Kidney glomerular epithelial cell (primary cell): ENCODE measurements around the gene SSC4D.
A peak's percentile ranks its signal among the peaks of the same experiment; 100 is the strongest.
"Not testable (repeated sequence)": the region's sequence is repeated elsewhere in the genome, so short reads cannot be mapped to it uniquely, and the experiment has no call there.

Experiments used
- DNase-seq: peaks from one replicate; lab custom pipeline; 2025; lab: John Stamatoyannopoulos, UW

The SSC4D gene

DNA sequence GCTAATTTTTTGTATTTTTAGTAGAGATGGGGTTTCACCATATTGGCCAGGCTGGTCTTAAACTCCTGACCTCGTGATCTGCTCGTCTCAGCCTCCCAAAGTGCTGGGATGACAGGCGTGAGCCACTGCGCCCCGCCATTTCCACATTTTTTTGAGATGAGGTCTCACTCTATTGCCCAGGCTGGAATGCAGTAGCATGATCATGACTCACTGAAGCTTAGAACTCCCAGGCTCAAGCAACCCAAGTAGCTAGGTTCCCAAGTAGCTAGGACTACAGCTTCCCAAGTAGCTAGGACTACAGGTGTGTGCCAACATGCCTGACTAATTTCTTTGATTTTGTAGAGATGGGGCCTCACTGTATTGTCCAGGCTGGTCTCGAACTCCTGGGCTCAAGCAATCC is 11.6 kb upstream of the SSC4D start:
- peak; percentile 94 for DNase-seq

DNA sequence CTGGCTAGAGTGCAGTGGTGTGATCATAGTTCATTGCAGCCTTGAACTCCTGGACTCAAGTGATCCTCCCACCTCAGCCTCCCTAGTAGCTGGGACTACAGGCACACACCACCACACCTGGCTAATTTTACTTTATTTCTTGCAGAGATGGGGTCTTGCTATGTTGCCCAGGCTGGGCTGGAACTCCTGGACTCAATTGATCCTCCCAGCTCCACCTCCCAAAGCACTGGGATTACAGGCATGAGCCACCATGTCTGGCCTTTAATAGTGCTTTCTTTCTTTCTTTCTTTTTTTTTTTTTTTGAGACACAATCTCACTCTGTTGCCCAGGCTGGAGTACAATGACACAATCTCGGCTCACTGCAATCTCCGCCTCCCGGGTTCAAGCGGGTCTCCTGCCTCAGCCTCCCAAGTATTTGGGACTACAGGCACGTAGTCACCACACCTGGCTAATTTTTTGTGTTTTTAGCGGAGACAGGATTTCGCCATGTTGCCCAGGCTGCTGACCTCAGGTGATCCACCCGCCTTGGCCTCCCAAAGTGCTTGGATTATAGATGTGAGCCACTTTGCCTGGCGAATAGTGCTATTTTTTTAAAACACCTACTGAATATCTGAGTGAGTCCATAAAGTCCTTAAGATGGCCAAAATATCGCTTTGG is 8.3 kb upstream of the SSC4D start:
- DNase-seq = not testable (repeated sequence)

DNA sequence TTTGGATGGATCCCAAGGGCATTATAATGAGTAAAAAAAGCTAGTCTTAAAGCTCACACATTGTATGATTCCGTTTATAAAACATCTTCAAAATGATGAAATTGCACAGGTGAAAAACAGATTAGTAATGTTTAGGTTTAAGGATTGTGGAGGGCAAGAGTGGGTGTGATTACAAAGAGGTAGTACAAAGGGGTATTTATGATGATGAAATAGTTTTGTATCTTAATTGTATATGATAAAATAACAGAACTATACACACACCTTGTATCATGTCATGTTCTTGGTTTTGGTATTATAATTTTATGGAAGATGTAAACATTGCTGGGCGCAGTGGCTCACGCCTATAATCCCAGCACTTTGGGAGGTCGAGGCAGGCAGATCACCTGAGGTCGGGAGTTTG is 2.8 kb upstream of the SSC4D start:
- no peak for DNase-seq

DNA sequence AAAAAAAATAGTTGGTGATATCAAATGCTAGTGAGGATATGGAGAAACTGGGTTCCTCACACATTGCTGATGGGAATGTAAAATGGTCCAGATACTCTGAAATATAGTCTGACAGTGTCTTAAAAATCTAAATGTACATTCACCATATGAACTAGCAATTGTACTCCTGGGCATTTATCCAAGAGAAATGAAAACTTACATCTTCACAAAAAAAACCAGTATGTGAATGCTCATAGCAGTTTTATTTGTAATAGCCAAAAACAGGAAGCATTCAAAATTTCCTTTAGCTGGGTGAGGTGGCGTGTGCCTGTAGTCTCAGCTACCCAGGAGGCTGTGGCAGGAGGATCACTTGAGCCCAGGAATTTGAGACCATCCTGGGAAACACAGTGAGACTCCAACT is 2.1 kb upstream of the SSC4D start:
- no peak for DNase-seq

DNA sequence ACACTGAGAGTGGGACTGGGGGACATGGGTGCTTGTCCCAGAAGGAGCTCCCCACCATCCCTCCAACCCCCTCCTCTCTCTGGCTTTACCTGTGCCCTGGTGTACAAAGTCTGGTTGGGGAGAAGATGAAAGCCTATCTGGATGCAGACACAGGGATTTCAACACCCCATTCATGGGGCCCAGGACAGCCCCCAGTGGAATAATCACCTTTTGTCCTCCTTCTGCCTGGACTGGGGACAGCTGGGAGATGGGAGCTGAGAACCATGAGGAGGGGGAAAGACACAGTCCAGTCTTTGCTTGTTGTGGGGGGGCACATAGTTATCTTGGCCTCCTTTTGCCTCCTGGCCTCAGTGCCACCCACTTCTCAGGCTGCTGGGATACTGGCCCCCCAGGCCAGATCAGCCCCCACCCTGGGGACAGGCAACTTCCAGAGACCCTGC is 1.4 kb downstream of the SSC4D start:
- DNase-seq = no peak

DNA sequence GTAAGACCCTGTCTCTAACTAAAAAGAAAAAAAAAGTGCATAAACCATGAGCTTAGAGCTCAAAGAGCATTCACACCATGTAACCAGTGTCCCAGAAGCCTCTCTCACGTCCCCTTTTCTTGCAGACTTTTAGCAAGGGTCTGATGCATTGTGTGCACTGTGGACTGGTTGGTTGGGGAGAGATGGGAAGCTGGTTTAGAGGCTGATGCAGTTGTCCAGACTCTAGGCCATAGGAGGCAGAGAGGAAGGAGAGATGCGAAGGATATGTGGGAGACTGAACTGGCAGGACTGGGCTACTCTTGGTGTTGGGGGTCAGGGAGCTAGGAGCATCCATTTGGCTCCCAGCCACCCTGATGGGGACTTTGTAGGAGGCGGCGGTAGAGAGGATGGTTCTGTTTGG is 1.8 kb downstream of the SSC4D start:
- no peak for DNase-seq

DNA sequence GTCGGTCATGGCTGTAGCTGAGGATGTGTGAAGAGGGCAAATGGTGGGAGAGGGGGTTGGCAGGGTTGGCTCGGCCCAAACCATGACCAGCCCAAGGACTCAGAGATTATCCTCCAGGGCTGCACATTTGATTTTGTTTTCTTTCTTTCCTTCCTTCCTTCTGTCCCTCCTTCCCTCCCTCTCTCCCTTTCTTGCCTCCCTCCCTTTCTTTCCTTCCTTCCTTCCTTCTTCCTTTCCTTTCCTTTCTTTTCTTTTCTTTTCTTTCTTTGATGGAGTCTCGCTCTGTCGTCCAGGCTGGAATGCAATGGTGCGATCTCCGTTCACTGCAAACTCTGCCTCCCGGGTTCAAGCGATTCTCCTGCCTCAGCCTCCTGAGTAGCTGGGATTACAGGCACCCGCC is 3.8 kb downstream of the SSC4D start:
- no peak for DNase-seq

DNA sequence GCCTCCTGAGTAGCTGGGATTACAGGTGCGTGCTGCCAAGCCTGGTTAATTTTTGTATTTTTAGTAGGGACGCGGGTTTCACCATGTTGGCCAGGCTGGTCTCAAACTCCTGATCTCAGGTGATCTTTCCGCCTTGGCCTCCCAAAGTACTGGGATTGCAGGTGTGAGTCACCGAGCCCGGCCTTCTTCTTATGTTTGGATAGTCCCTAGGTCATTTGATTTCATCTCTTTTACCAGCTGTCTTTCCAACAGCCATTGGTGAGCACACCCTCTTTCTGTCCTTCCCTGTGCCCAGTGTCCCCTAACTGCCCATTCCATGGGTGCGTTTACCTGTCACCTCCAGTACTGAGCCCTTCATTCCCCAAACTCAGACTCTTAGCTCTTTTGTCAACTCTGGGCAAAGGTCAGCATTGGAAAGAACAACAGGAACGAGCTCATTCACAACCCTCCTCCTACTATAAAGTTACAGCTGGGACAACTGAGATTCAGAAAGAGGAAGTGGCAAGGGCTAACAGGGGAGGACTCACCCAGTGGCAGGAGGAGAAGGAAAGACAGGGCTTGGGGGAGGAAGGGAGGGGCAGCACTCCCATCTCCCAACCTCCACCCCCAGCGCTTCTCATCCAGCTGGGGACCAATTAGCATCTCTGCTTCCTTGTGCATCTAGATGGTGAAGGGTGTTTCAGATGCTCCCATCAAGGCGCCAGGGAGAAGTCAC is 5.6 kb downstream of the SSC4D start:
- DNase-seq = no peak

DNA sequence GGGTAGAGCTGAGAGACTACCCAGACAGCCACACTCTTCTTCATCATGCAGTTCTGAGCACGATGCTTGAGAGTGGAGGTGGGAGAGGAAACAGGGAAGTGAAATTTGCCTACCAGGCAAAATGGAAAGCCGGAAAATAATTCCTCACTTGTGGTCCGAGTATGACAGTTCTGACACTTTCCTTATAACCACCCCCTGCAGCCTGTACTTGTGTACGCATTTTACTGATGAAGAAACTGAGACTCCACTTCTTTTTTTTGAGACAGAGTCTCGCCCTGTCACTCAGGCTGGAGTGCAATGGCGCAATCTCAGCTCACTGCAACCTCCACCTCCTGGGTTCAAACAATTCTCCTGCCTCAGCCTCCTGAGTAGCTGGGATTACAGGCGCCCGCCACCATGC is 6.4 kb downstream of the SSC4D start:
- DNase-seq = not testable (repeated sequence)

DNA sequence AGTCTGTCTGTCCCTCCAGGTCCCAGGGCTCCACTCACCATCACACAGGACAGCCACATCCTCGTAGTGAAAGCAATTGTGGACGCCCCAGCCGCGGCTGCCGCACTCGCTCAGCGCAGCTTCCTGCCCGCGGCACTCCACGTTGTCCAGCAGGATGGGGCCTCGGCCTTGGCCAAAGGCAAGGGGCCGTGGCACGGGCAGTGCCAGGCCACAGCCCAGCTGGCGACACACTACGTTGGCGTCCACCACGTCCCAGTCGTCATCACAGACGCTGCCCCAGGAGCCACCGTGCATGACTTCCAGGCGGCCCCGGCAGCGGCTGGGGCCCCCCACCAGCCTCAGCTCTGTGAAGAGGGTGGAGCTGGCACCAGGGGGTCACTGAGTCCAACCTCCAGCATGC is 9.2 kb downstream of the SSC4D start:
- DNase-seq = no peak

DNA sequence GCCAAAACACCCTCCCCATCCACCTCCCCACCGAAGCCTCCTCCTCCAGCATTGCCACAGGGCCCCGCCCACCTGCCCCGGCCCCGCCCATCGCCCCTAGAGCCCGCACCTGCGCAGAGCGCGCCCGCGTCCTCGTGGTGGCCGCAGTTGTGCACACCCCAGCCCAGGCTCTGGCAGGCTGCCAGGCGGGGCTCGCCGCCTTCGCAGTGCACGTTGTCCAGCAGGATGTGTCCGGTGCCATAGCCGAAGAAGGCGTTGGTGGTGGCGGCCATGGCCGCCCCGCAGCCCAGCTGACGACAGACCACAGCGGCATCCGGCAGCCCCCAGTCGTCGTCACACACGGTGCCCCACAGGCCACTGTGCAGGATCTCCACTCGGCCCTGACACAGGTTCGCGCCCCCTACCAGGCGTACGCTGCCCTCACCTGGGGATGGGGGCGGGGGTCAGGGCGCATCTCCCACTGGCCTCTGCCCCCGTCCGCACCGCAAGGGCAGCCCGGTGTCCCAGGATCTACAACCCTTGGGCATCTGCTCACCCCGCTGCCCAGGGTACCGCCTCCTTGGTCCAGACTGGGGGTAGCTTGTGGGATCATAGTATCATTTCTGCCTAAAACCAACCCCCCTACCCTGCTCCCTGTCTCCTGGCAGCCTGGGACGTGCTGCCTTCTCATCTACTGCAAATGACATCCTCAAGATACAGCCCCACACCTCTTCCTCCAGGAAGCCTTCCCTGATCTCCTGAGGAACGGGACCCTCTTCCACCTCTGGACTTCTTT is 11.9 kb downstream of the SSC4D start:
- DNase-seq = no peak

DNA sequence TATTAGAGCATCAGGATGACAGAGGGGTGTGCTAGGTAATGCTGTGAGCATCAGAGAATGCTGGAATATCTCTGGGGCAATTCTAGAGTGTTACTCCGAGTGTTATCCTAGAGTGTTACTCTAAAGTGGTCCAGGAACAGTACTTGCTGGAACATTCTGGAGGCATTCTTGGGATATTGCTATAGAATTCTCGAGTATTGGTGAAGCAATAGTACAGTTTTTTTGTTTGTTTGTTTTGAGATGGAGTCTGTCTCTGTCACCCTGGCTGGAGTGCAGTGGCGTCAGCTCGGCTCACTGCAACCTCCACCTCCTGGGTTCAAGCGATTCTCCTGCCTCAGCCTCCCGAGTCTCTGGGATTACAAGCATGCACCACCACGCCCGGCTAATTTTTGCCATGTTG is 12.6 kb downstream of the SSC4D start:
- DNase-seq = no peak

DNA sequence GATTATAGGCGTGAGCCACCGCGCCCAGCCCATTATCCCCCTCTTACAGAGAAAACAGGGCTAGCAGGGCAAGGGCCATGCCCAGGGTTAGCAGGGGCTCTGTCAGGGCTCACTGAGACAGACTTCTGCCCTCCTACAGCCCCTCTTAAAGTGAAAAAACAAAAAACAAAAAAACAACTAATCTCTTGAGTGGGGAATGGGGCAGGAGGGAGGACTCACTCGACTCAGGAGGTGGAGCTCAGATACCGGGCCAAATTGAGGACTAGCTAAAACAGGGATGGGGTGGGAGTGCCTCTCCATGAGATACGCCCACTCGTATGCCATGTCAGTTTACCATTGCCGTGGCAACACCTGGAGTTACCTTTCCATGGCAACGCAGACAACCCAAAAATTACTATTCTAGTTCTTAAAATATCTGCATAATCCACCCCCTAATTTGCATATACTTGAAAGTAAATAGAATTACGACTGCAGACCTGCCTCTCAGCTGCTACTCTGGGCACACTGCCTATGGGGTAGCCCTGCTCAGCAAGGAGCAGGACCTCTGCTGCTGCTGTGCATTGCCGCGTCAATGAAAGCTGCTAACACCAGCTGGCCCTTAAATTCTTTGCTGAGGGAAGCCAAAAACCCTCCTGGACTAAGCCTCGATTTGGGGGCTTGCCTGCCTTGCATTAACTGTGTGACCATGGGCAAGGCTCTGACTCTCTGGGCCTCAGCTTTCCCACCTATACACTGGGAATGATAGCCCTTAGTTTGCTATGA is 13.4 kb downstream of the SSC4D start:
- DNase-seq = no peak

DNA sequence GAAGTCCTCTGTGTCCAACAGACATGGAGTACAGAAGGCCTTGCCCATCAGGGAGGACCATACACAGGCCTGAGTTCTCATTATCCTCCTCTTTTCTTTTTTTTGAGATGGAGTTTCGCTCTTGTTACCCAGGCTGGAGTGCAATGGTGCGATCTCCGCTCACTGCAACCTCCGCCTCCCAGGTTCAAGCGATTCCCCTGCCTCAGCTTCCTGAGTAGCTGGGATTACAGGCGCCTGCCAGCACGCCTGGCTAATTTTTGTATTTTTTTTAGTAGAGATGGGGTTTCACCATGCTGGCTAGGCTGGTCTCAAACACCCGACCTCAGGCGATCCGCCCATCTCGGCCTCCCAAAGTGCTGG is 13.9 kb downstream of the SSC4D start:
- DNase-seq = not testable (repeated sequence)

DNA sequence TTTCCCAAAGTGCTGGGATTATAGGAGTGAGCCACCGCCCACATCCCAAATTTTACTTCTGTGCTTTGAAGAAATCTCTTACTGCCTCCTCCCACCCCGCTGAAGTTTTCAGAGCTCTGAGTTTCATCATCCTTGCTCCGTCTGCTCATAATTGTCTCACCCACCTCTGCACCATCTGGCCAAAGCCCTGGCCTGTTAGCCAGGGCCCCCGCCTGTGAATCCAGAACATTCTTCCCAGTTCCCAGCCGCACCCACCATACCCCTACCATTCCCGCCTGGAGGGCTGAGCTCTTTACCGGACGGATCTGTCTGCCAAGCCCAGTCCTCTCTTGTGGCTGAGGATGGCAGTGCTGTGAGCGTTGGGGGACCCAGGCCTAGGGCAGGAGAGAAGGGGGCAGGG is 14.5 kb downstream of the SSC4D start:
- no peak for DNase-seq

DNA sequence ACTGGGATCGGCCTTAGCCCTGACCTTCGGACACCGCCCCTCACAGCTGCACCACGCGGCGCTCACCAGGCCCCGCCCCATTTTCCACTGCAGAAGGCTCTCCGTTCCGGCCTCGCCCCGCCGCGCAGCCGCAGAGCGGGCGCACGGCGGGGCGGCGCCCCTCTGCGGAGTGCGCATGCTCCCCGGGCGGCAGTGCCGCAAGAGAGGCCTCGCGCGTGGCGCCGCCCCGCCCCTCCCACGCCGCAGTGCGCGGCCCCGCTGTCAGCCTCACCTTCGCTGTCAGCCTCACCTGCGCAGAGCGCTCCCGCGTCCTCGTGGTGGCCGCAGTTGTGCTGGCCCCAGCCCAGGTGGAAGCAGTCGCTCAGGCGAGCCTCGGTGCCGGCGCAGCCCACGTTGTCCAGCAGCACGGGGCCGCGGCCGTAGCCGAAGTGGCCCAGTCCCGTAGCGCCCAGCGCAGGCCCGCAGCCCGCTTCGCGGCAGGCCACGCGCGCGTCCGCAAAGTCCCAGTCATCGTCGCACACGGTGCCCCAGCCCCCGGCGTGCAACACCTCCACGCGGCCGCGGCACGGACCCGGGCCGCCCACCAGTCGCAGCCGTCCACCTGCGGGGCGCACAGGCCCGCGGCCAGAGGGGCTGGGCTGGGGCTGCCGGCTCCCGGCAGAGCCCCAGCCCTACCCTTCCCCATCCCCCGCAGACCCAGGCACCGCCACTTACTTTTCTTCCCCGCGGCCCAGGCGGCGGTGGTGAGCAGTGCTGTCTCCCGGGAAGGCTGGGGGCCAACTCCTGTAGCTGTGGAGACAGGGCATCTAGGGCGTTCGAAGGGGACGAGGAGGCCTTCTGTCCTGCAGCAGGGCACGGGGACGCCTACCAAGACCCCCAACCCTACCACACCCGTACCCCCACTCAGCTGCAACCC is 16.1 kb downstream of the SSC4D start:
- DNase-seq = peak; percentile 88

DNA sequence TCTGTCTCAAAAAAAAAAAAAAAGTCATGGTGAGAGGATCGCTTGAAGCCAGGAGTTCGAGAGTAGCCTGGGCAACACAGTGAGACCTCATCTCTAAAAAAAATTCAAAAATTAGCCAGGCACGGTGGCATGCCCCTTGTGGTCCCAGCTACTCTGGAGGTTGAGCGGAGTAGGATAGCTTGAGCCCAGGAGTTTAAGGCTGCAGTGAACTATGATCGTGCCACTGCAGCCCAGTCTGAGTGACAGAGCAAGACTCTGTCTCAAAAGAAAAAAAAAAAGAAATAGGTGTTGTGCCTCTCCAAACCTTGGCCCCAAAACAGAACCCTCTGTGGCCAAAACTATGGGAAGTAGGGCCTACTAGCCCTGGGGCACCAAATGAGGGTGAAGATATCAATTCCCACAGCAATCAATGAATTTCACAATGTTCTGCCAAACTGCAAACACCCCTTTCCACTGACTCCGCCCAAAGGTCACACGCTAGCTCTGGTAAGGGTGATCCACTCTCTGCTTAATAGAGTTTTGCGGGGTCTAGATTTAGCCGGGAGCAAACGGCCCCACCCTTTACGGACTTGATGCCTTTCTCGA is 16.9 kb downstream of the SSC4D start:
- no peak for DNase-seq

DNA sequence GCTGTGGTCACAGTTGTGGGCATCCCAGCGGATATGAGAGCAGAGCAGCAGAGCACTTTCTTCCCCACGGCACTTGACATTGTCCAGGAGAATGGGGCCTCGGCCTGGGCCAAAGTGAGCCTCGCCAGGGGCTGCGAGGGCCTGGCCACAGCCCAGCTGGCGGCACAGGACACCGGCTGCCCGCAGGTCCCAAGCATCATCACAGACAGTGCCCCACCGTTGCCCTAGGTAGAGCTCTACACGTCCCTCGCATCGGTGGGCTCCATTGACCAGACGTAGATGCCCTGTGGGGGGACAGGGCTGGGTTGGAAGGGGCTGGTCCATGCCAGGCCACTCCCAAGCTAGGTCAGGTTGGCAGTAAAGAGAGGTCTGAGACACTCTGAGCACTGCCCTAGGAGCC is 19.4 kb downstream of the SSC4D start:
- no peak for DNase-seq

DNA sequence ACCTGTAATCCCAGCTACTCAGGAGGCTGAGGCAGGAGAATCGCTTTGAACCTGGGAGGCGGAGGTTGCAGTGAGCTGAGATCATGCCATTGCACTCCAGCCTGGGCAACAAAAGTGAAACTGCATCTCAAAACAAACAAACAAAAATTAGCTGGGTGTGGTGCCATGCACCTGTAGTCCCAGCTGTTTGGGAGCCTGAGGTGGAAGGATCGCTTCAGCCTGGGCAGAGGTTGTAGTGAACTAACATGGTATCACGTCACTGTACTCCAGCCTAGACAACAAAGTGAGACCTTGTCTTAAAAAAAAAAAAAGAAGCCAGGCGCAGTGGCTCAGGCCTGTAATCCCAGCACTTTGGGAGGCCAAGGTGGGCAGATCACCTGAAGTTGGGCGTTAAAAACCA is 21.7 kb downstream of the SSC4D start:
- not testable (repeated sequence) for DNase-seq

DNA sequence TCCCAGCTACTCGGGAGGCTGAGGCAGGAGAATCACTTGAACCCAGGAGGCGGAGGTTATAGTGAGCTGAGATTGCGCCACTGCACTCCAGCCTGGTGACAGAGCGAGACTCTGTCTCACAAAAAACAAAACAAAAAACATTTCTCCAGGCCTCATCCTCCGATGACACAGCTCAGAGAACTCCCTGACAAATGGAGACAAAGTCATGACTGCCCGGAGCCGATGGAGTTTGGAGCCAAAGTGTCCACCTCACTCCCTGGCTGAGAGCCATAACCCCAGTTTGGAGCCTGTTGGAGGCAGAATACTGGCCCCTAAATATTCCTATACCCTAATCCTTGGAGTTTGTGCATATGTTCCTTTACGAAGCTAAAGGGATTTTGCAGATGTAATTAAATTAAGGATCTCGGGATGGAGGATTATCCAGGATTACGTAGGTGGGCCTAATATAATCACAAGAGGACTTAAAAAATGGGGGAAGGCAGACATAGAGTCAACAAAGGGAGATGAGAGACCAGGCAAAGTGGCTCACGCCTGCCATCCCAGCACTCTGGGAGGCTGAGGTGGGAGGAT is 22.7 kb downstream of the SSC4D start:
- no peak for DNase-seq
